GM12878 (cell line): Measurements from ENCODE around the gene KIF5C. TPM values are rescaled to one million over a fixed set of nuclear protein-coding genes. Genes with fewer than 3 reads are reported as not detected.

Source experiments
- ATAC-seq: fragments of 200-7000 bp; cut with Tn5 transposase; 3 replicates; pipeline ENCODE4 v1.9.1; 2020; ENCODE audit warnings: mild to moderate bottlenecking, moderate library complexity
- BruUV-seq: library from RNA; stranded (reverse); fragments of 400-500 nt; replicated peaks from 2 replicates; lab custom pipeline; 2021; lab: Mats Ljungman, UMichigan
- CTCF ChIA-PET: fragments of 300-600 bp; sonication (Branson Sonifier 250); formaldehyde crosslinking; extraction: SDS; loops from one replicate; lab custom pipeline; 2021; ENCODE audit warnings: inconsistent platforms; lab: Yijun Ruan, JAX
- POLR2A ChIA-PET: fragments of 350-600 bp; formaldehyde crosslinking; extraction: SDS; loops from one replicate; lab custom pipeline; 2021; ENCODE audit warnings: inconsistent platforms; lab: Charles Lee
- RAD21 ChIA-PET: fragments of 300-600 bp; sonication (Branson Sonifier 250); formaldehyde crosslinking; loops from one replicate; lab custom pipeline; 2023; ENCODE audit warnings: antibody characterized with exemption; ENCODE audit not compliant: unreplicated experiment; lab: Charles Lee
- SMC1A ChIA-PET: fragments of 300-600 bp; sonication (Branson Sonifier 250); formaldehyde crosslinking; loops from one replicate; lab custom pipeline; 2023; ENCODE audit not compliant: unreplicated experiment, uncharacterized antibody; lab: Charles Lee
- DNase-seq: peaks from one replicate; pipeline ENCODE4 v3.0.0-alpha.2; 2011; ENCODE audit warnings: low read depth, low spot score
- FAIRE-seq: peaks from 3 replicates; lab custom pipeline; 2011; peaks lifted over from hg19 to GRCh38; lab: Jason Lieb, UNC
- H2AFZ ChIP-seq: 2 replicates; pipeline ENCODE4 v1.6.0; 2011; ENCODE audit warnings: low read depth, low read length, control low read depth; ENCODE audit not compliant: control insufficient read depth
- H3K27ac ChIP-seq: 2 replicates; pipeline ENCODE4 v1.5.1; 2011; ENCODE audit warnings: control low read depth; ENCODE audit not compliant: control insufficient read depth, insufficient read depth
- H3K27me3 ChIP-seq, 2 experiments: replicated peaks in 1 of 2; 2 replicates each; pipeline versions ENCODE4 v1.6.0 to v1.6.1; 2011; ENCODE audit warnings: low read length in 1 of 2; ENCODE audit not compliant: control insufficient read depth in 2 of 2, insufficient read depth in 2 of 2
- H3K36me3 ChIP-seq, 2 experiments: 2 replicates each; pipeline ENCODE4 v1.5.1; 2011; ENCODE audit warnings: low read length in 1 of 2; ENCODE audit not compliant: control insufficient read depth in 2 of 2, insufficient read depth in 2 of 2
- H3K4me1 ChIP-seq: 2 replicates; pipeline ENCODE4 v1.6.1; 2011; ENCODE audit warnings: mild to moderate bottlenecking, low read length, moderate library complexity, mixed read lengths; ENCODE audit not compliant: control insufficient read depth, insufficient read depth
- H3K4me2 ChIP-seq: 2 replicates; pipeline ENCODE4 v1.6.0; 2011; ENCODE audit warnings: control low read depth; ENCODE audit not compliant: control insufficient read depth, insufficient read depth
- H3K4me3 ChIP-seq: fragments of 200-600 bp; sonication (generic); 2 replicates; pipeline ENCODE4 v1.5.1; 2016
- H3K79me2 ChIP-seq: 2 replicates; pipeline ENCODE4 v1.6.0; 2011; ENCODE audit warnings: low read length; ENCODE audit not compliant: control insufficient read depth, insufficient read depth
- H3K9ac ChIP-seq: 2 replicates; pipeline ENCODE4 v1.8.0; 2011; ENCODE audit warnings: low read length, control low read depth, mixed read lengths; ENCODE audit not compliant: control insufficient read depth, insufficient read depth
- H3K9me3 ChIP-seq: replicated peaks from 3 replicates; pipeline ENCODE4 v1.5.1; 2011; ENCODE audit warnings: mild to moderate bottlenecking, low read length; ENCODE audit not compliant: control insufficient read depth, insufficient read depth
- H4K20me1 ChIP-seq: 2 replicates; pipeline ENCODE4 v1.6.0; 2011; ENCODE audit not compliant: control insufficient read depth, insufficient read depth
- CBFB ChIP-seq: IDR thresholded peaks from 2 replicates; pipeline ENCODE4 v1.6.1; 2016; ENCODE audit warnings: antibody characterized with exemption, low read depth
- CHD1 ChIP-seq: IDR thresholded peaks from 2 replicates; pipeline ENCODE4 v1.6.1; 2012; ENCODE audit warnings: low read depth, low read length, improper control_type of control experiment
- EZH2 ChIP-seq: IDR thresholded peaks from 2 replicates; pipeline ENCODE4 v1.6.1; 2012; ENCODE audit warnings: low read depth, mild to moderate bottlenecking, control low read depth, inconsistent platforms, low read length, borderline replicate concordance; ENCODE audit not compliant: control insufficient read depth
- FOS ChIP-seq: IDR thresholded peaks from 3 replicates; pipeline ENCODE4 v1.6.1; 2011; ENCODE audit warnings: borderline replicate concordance; ENCODE audit not compliant: insufficient read length; ENCODE audit errors: extremely low read depth
- FOXK2 ChIP-seq: fragments of 450-650 bp; IDR thresholded peaks from 2 replicates; pipeline ENCODE4 v1.6.1; 2017; ENCODE audit warnings: mild to moderate bottlenecking, moderate library complexity
- GATAD2B ChIP-seq: fragments of 450-650 bp; conservative IDR thresholded peaks from 2 replicates; pipeline ENCODE4 v1.6.1; 2017; ENCODE audit warnings: low read depth, mild to moderate bottlenecking, moderate library complexity
- HDAC2 ChIP-seq: fragments of 200-600 bp; sonication (generic); IDR thresholded peaks from 2 replicates; pipeline ENCODE4 v1.6.1; 2017
- MTA2 ChIP-seq: fragments of 450-650 bp; IDR thresholded peaks from 2 replicates; pipeline ENCODE4 v1.6.1; 2016; ENCODE audit warnings: low read depth, mild to moderate bottlenecking, moderate library complexity
- MYB ChIP-seq: fragments of 150-350 bp; IDR thresholded peaks from 2 replicates; pipeline ENCODE4 v1.6.1; 2014; ENCODE audit warnings: mild to moderate bottlenecking, low read depth, low read length, borderline replicate concordance
- NRF1 ChIP-seq: conservative IDR thresholded peaks from 2 replicates; pipeline ENCODE4 v1.6.1; 2011; ENCODE audit warnings: mild to moderate bottlenecking, low read depth, low read length, improper control_type of control experiment
- TARDBP ChIP-seq: IDR thresholded peaks from 2 replicates; pipeline ENCODE4 v1.6.1; 2016; ENCODE audit warnings: borderline replicate concordance
- WGBS: methylation state at CpG from one replicate; pipeline ENCODE4 v1.1.6; 2016; ENCODE audit warnings: low lambda C conversion rate; ENCODE audit not compliant: insufficient replicate concordance, insufficient coverage; ENCODE audit errors: missing lambda C conversion rate; 5-methylcytosine and 5-hydroxymethylcytosine counted together
- in situ Hi-C: fragments of 300-500 bp; cut with MboI; formaldehyde crosslinking; loops from 9 replicates; pipeline ENCODE4 v1.14.3; 2018; ENCODE audit warnings: mixed read lengths
- intact Hi-C: fragments of 100-400 bp; cut with micrococcal nuclease; formaldehyde crosslinking; loops from one replicate; pipeline ENCODE4 v1.14.2; 2022; ENCODE audit not compliant: unreplicated experiment
- polyA plus RNA-seq, 11 experiments: library from polyadenylated mRNA; depleted of rRNA in 4 of 11; unstranded in 6 of 11; stranded (reverse) in 5 of 11; fragments of >200 nt; fragmentation: Nextera tagmentation in 4 of 11; fragmentation: Illumina TruSeq in 1 of 11; extraction: Ambion mirVana in 4 of 11; extraction: Trizol in 1 of 11; gene quantifications; 1 replicate in 1 of 11; 2 replicates in 10 of 11; pipeline versions ENCODE4 v1.2.1 to v1.2.3, GENCODE V29; 2011 to 2016; ENCODE audit warnings: inconsistent platforms in 2 of 11, missing spikeins in 2 of 11, low read depth in 1 of 11
- total RNA-seq, 4 experiments: library from RNA; depleted of rRNA in 3 of 4; stranded (reverse); fragments of >200 nt in 3 of 4; fragmentation: Illumina TruSeq in 1 of 4; extraction: Trizol in 1 of 4; gene quantifications; 2 replicates each; pipeline versions ENCODE4 v1.2.1 to v1.2.3, GENCODE V29; 2013 to 2021
- TF ChIP-seq, protein P1 (sequence below): fragments of 450-650 bp; IDR thresholded peaks from 2 replicates; pipeline ENCODE4 v1.6.1; 2018; ENCODE audit warnings: borderline replicate concordance, mild to moderate bottlenecking; ENCODE audit not compliant: partially characterized antibody
- TF ChIP-seq, protein P2 (sequence below): fragments of 450-650 bp; IDR thresholded peaks from 2 replicates; pipeline ENCODE4 v1.6.1; 2017; ENCODE audit warnings: antibody characterized with exemption, mild to moderate bottlenecking, moderate library complexity
- TF ChIP-seq, protein P3 (sequence below): fragments of 450-650 bp; IDR thresholded peaks from 2 replicates; pipeline ENCODE4 v1.6.1; 2018; ENCODE audit warnings: mild to moderate bottlenecking, low read depth, moderate library complexity; ENCODE audit not compliant: partially characterized antibody

The KIF5C gene
- total and polyA plus RNA-seq, 10 of the 15 experiments (the other 5 are each of a cell fraction or from before 2014, with no cell fraction given): 0.08 to 0.49 (median 0.24) TPM

DNA sequence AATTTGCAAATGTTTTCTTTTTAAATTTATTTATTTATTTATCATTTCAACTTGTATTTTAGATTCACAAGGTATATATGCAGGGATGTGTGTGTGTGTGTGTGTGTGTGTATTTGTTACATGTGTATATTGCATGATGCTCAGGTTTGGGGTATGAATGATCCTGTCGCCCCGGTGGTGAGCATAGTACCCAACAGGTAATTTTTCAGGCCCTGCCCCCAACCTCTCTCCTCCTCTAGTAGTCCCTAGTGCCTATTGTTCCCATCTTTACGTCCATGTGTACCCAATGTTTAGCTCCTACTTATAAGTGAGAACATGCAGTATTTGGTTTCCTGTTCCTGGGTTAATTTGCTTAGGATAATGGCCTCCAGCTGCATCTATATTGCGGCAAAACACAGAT lies 33.0 kb upstream of the KIF5C start (continued):
- TF ChIP-seq, protein P1, sequence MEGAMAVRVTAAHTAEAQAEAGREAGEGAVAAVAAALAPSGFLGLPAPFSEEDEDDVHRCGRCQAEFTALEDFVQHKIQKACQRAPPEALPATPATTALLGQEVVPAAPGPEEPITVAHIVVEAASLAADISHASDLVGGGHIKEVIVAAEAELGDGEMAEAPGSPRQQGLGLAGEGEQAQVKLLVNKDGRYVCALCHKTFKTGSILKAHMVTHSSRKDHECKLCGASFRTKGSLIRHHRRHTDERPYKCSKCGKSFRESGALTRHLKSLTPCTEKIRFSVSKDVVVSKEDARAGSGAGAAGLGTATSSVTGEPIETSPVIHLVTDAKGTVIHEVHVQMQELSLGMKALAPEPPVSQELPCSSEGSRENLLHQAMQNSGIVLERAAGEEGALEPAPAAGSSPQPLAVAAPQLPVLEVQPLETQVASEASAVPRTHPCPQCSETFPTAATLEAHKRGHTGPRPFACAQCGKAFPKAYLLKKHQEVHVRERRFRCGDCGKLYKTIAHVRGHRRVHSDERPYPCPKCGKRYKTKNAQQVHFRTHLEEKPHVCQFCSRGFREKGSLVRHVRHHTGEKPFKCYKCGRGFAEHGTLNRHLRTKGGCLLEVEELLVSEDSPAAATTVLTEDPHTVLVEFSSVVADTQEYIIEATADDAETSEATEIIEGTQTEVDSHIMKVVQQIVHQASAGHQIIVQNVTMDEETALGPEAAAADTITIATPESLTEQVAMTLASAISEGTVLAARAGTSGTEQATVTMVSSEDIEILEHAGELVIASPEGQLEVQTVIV: no peak
- TF ChIP-seq, all 136 proteins: peak for 0

DNA sequence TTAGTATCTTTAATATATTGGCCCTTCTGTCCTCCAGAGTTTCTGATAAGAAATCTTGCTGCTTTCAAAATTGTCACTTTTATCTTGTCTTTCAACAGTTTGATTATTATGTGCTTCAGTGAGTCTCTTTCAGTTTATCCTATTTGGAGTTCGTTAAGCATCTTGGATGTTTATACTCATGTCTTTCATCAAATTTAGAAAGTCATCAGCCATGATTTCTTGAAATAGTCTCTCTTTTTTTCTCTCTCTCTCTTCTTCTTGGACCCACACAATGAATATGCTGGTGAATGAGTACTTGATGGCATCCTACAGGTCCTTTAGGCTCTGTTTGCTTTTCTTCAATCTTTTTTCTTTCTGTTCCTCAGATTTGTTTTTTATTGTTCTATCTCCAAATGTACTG lies 26.9 kb upstream of the KIF5C start:
- Histone ChIP-seq H3K79me2 (no peaks in the 10 kb centered on the region), H2AFZ (no peak overlapping the region), H3K27me3 (no peaks in the 10 kb centered on the region), H3K4me3 (no peak overlapping the region), H4K20me1 (no peaks in the 10 kb centered on the region), H3K4me1 (no peaks in the 10 kb centered on the region), H3K9me3 (no peaks in the 10 kb centered on the region; the same call in 2 of the 3 replicates), H3K27ac (no peak overlapping the region), H3K4me2 (no peak overlapping the region), H3K9ac (no peak overlapping the region), H3K36me3 (no peaks in the 10 kb centered on the region)
- BruUV-seq: no TSS peak
- DNase-seq (no peak), FAIRE-seq (no peak), ATAC-seq (no peak)
- ChIA-PET CTCF (interaction anchor here (0.6 kb wide), 1 partner anchor 1867 kb away, joined by 4 read pairs; no protein-coding TSS in a partner anchor), RAD21 (no interaction called here), SMC1A (interaction anchor here (0.7 kb wide), 1 partner anchor 137 kb away, joined by 3 read pairs; no protein-coding TSS in a partner anchor), POLR2A (no interaction called here)
- in situ Hi-C loops (no loop called here), intact Hi-C loops (no loop called here)
- TF ChIP-seq FOS: no peak
- no peak for TF ChIP-seq CHD1
- TF ChIP-seq FOXK2: no peak
- TF ChIP-seq MYB: no peak
- no peak for TF ChIP-seq HDAC2
- TF ChIP-seq TARDBP: no peak
- TF ChIP-seq, protein P2, sequence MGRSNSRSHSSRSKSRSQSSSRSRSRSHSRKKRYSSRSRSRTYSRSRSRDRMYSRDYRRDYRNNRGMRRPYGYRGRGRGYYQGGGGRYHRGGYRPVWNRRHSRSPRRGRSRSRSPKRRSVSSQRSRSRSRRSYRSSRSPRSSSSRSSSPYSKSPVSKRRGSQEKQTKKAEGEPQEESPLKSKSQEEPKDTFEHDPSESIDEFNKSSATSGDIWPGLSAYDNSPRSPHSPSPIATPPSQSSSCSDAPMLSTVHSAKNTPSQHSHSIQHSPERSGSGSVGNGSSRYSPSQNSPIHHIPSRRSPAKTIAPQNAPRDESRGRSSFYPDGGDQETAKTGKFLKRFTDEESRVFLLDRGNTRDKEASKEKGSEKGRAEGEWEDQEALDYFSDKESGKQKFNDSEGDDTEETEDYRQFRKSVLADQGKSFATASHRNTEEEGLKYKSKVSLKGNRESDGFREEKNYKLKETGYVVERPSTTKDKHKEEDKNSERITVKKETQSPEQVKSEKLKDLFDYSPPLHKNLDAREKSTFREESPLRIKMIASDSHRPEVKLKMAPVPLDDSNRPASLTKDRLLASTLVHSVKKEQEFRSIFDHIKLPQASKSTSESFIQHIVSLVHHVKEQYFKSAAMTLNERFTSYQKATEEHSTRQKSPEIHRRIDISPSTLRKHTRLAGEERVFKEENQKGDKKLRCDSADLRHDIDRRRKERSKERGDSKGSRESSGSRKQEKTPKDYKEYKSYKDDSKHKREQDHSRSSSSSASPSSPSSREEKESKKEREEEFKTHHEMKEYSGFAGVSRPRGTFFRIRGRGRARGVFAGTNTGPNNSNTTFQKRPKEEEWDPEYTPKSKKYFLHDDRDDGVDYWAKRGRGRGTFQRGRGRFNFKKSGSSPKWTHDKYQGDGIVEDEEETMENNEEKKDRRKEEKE: no peak
- no peak for TF ChIP-seq GATAD2B
- TF ChIP-seq EZH2: no peak
- TF ChIP-seq NRF1: no peak
- TF ChIP-seq CBFB: no peak
- TF ChIP-seq MTA2: no peak
- TF ChIP-seq, protein P3, sequence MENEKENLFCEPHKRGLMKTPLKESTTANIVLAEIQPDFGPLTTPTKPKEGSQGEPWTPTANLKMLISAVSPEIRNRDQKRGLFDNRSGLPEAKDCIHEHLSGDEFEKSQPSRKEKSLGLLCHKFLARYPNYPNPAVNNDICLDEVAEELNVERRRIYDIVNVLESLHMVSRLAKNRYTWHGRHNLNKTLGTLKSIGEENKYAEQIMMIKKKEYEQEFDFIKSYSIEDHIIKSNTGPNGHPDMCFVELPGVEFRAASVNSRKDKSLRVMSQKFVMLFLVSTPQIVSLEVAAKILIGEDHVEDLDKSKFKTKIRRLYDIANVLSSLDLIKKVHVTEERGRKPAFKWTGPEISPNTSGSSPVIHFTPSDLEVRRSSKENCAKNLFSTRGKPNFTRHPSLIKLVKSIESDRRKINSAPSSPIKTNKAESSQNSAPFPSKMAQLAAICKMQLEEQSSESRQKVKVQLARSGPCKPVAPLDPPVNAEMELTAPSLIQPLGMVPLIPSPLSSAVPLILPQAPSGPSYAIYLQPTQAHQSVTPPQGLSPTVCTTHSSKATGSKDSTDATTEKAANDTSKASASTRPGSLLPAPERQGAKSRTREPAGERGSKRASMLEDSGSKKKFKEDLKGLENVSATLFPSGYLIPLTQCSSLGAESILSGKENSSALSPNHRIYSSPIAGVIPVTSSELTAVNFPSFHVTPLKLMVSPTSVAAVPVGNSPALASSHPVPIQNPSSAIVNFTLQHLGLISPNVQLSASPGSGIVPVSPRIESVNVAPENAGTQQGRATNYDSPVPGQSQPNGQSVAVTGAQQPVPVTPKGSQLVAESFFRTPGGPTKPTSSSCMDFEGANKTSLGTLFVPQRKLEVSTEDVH: no peak
- 93% methylated on average over 1 of the region's 1 CpG for WGBS
